Prostate gland (tissue), 2 donors: ENCODE data around the gene EML1.

Source experiments
- POLR2A ChIP-seq: fragments of 450-650 bp; IDR thresholded peaks from one replicate; pipeline ENCODE4 v1.6.1; 2016; ENCODE audit warnings: antibody characterized with exemption, mild to moderate bottlenecking
- POLR2AphosphoS5 ChIP-seq: sonication (generic); formaldehyde crosslinking; IDR thresholded peaks from one replicate; pipeline ENCODE4 v1.6.1; 2017; ENCODE audit warnings: antibody characterized with exemption
- TF ChIP-seq, protein P1 (sequence below), 4 experiments: fragments of 200-600 bp in 2 of 4; fragments of 450-650 bp in 2 of 4; sonication (generic) in 2 of 4; IDR thresholded peaks; 1 replicate in 3 of 4; 2 replicates in 1 of 4; pipeline ENCODE4 v1.5.1; 2016 to 2019; ENCODE audit warnings: antibody characterized with exemption in 4 of 4, mild to moderate bottlenecking in 2 of 4, moderate library complexity in 2 of 4

DNA sequence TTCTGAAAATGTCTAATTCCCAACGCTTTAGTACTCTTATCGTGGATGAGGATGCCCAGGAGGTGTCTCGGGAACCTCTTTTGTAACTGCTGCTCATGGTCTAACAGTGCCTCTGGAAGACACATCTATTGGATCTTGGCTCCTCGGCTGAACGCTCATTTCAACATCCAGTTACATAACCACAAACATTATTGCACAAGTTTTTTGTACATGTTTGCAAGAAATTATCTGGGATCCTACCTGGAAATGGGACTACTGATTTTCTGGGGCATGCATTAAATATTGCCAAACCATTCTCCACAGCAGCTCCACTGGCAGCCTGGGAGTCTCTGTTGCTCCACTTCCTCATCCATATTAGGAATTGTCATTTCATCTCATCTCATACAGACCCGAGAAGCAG is 154.5 kb downstream of the EML1 start:
- TF ChIP-seq, protein P1, sequence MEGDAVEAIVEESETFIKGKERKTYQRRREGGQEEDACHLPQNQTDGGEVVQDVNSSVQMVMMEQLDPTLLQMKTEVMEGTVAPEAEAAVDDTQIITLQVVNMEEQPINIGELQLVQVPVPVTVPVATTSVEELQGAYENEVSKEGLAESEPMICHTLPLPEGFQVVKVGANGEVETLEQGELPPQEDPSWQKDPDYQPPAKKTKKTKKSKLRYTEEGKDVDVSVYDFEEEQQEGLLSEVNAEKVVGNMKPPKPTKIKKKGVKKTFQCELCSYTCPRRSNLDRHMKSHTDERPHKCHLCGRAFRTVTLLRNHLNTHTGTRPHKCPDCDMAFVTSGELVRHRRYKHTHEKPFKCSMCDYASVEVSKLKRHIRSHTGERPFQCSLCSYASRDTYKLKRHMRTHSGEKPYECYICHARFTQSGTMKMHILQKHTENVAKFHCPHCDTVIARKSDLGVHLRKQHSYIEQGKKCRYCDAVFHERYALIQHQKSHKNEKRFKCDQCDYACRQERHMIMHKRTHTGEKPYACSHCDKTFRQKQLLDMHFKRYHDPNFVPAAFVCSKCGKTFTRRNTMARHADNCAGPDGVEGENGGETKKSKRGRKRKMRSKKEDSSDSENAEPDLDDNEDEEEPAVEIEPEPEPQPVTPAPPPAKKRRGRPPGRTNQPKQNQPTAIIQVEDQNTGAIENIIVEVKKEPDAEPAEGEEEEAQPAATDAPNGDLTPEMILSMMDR (IDR thresholded peaks at IDR 0.05) = no peak
- TF ChIP-seq POLR2A = no peak
- no peak for TF ChIP-seq POLR2AphosphoS5
